Spleen (tissue), 7 donors: ENCODE data around the gene IRGQ.

Experiments used
- POLR2AphosphoS5 ChIP-seq, 3 donors: sonication (generic); formaldehyde crosslinking; IDR thresholded peaks; one replicate each; pipeline ENCODE4 v1.5.1; 2017; ENCODE audit warnings: antibody characterized with exemption in 3 of 3
- TF ChIP-seq, protein P1 (sequence below), 11 experiments: fragments of 200-600 bp in 7 of 11; fragments of 450-650 bp in 4 of 11; sonication (generic) in 4 of 11; IDR thresholded peaks in 8 of 11; conservative IDR thresholded peaks in 3 of 11; 1 replicate in 7 of 11; 2 replicates in 4 of 11; pipeline versions ENCODE4 v1.4.0 to v1.8.0; 2016 to 2021; ENCODE audit warnings: antibody characterized with exemption in 11 of 11, inconsistent platforms in 4 of 11, mild to moderate bottlenecking in 1 of 11
- donor health status: DM: no; HTN: no; CAD: no; lungs with moderate emphysema.
- donor health status: DM: no; HTN: no; CAD: no.
- donor health status: DM: no; HTN: no; CAD: no.

DNA sequence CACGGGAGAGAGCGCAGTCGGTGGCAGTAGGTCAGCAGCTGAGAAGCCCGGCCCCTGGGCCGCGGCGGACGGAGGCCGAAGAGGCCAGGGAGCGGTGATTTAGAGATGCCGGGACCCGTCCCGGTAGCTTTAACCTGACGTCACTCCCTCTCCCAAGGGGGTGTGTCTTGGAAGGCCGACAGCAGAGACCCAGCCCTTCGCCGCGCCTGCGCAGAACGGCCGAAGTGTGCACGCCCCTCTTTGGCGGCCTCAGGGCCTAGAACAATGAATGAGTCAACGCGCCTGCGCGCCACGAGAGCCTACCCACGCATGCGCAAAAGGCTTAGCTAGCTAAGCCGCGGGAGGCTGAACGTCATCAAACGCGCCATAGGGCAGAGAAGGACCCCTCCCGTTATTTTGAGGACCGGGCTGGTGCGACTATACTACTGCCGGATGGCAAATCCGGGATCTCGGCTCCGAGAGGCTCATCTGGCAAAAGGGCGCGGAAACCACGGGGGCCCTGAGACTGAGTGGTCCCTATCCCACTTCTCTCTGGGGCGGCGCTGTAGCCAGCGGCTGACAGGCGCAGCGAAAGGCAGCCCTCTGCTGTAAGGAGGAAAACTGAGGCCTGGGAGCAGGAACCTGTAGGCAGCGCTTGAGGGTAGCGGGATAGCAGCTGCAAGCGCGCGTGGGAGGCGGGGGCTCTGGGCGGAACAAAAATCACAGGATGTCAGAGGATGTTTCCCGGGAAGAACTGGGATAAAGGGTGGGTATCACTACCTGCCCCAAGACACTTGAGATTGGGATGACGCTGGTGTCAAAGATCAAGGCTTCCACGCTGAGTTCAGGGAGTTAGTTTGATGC lies at the start of gene IRGQ, which contains the start of gene ZNF576:
- TF ChIP-seq, protein P1, sequence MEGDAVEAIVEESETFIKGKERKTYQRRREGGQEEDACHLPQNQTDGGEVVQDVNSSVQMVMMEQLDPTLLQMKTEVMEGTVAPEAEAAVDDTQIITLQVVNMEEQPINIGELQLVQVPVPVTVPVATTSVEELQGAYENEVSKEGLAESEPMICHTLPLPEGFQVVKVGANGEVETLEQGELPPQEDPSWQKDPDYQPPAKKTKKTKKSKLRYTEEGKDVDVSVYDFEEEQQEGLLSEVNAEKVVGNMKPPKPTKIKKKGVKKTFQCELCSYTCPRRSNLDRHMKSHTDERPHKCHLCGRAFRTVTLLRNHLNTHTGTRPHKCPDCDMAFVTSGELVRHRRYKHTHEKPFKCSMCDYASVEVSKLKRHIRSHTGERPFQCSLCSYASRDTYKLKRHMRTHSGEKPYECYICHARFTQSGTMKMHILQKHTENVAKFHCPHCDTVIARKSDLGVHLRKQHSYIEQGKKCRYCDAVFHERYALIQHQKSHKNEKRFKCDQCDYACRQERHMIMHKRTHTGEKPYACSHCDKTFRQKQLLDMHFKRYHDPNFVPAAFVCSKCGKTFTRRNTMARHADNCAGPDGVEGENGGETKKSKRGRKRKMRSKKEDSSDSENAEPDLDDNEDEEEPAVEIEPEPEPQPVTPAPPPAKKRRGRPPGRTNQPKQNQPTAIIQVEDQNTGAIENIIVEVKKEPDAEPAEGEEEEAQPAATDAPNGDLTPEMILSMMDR (IDR thresholded peaks at IDR 0.05 in 8 of 11, conservative IDR thresholded peaks at IDR 0.05 in 3 of 11), result no peak
- TF ChIP-seq POLR2AphosphoS5 (IDR thresholded peaks at IDR 0.05), result peak; percentile 91 to 96 (median 95)
